CD4-positive, alpha-beta T cell treated with Interleukin-10 for 1 hour (primary cell): Measurements from ENCODE around the gene ADARB2.

Experiments used
- DNase-seq: peaks from one replicate; pipeline ENCODE4 v3.0.0-alpha.2; 2020

The ADARB2 gene

DNA sequence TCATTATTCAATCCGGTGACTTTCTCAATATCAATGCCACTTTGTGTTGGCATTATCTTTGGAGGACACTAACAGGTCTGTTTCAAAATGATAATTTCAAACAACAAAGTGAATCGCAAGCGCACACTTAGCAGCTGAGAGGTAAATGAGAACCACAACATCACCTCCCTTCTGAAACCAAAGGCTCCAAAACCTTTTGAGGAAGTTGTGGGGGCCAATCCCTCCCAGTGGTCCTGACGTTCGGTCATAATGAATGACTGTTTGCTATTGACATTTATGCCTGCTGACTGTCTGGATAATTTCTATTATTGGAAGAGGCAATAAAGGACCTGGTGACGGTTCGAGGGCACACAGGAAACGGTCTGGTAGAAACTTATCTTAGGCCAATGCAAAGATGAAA, 1.8 kb downstream of the ADARB2 start:
- no peak for DNase-seq

DNA sequence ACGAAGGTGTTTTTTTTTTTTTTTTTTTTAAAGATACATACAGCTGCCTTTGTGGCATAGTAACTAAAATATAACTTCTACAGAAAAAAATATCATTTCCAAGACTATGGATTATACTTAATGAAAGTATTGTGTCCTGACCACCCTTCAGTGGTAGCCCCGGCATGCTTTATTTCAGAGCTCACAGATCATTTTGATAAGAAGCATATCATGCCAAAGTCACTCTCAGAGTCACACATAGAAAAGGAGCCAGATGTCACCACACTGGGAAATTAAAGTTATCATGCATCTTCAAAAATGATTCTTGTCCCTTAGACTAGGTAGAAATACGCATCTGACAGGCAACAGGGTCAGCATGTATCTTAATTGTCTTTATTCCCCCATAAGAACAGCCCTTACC, 3.0 kb downstream of the ADARB2 start:
- DNase-seq: no peak

DNA sequence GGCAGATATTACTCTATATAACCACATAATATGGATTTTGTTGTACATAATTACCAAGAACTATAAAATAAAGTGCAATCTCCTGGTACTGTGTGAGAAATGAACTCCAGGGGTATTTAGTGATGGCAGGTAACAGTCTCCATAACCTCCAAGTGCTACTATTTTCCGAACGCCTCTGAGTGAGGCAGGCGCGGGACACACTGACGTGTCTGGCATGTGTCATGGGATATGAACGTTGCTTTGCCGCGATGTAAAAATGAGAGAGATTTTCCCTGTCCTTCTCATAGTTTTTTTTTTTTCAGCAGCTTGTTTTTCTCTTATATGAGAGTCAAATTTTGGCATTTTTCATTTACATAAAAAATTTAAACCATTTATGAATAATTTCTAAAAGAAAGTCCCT, 3.6 kb downstream of the ADARB2 start:
- DNase-seq: no peak

DNA sequence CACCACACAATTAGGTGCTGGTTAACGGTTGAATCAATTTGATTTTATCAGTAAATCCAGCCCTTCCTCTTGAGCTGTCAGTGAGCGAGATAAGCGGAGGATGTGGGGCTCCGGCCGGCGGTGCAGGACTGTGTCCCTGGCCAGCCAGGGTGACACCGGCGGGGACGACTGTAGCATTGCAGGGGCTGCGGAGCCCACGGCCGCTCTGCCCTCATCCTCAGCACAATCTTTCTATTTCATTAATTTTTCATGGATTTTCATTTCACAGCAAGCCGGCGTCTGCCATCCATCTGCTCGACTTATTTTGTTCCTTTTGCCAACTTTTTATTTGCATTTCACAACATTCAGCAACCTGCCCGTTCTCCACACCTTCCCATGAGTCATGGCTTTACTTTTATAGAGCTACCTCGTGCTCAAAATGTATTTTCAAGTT, 4.7 kb downstream of the ADARB2 start:
- no peak for DNase-seq

DNA sequence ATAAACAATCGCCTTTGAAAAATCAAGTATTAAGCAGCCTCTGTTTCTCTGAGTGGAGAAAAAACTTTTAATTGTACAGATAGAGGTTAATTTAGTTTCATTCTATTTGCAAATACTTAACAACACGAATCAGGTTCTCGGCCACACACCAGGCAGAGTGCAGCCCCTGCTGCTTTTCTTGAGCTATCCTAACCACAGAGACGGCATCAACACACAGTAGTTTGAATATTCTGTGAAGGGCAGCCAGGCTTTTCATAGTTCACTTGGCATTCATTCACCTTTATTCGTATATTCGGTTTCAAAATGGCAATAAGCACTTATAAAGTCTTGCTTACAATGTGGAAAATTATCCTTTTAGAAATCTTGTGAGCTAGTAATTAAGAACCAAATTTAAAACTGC, 5.7 kb downstream of the ADARB2 start:
- no peak for DNase-seq

DNA sequence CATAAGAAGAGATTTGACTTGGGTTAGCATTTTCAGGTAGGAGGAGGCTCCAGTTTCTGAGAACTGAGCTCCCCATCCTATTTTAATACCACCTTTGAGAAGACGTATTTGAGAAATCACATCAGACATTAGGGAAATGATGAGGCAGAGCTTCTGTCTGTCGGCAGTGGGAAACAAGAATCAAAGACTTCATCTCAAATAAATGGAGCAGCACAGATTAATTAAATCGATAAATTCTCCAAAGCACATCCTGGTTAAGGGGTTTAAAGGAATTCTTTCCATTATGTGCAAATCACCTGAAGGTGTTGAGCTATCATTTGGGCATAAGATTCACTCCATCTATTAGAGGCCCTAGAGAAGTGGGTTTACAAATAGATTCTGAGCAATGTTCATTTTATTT, 7.6 kb downstream of the ADARB2 start:
- DNase-seq: no peak

DNA sequence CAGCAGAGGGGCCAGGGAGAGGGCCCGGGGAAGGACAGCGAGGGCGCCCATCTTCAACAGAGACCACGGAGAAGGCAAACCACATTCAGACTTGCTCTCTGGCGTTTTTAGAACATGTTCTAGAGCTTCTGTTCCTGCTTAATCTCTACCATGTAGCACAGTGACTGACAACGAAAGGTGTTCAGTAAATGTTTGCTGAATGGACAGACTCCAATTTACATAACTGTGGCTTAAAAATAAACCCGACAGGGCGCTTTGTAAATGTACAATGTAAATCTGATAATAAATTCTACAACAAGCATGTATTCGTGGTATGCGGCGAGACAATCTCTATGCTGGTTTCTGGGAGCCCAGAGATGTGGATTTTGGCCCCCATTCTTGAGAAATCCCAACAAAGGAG, 10.5 kb downstream of the ADARB2 start:
- DNase-seq: no peak

DNA sequence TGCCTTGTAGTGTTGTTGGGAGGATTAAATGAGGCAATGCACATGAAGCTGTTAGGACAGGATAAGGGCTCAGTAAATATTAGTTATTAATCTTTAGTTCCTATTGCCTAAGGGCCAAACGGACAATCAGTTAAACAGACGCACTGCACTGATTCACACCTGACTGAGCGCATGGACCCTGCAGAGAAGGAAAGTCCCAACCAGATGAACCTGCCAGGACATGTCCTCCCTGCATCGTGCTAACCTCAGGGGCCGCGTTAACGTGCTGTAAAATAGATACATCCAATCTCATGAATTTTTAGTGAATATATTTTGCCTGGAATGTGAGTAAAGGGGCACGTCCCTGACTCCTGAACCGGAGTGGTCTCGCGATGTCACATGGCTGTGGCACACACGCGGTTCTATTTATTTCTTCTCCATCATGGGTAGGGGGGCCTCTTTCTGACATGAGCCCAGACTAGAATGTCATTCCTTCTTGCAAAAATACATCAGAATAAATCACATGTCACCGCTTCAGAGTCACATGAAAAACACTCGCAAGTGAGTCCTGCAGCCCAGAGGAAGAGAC, 12.3 kb downstream of the ADARB2 start:
- DNase-seq: no peak

DNA sequence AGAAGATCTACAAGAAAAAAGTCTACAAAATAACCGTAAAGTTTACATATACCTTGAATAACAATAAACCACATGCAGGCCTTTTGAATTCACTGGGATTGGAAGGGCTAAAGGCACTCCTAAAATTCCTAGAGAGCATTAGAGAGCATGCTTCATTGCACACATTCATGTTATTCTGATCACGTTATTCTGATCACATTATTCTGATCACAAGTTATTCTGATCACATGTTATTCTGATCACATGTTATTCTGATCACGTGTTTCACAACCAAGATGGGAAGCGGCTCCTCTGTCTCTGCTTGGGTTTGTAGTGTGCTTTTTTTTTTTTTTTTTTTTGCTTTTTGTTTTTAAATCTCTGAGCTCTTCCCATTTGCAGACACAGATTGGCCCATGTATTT, 20.5 kb downstream of the ADARB2 start:
- no peak for DNase-seq

DNA sequence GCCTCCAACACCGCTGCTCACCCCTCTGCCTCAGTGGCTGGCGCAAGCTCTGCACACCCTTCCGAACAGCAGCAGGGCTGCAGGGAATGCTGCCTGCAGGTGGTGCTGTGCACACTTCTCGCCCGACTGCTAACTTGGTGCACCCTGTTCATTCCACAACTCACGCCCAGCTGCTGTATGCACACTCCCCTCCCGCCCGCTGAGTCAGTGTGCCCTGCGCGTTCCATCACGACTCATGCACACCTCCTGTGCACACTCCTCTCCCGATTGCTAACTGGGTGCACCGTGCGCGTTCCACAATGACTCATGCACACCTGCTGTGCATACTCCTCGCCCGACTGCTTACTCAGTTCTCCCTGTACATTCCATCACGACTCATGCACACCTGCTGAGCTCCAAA, 21.5 kb downstream of the ADARB2 start:
- DNase-seq: no peak

DNA sequence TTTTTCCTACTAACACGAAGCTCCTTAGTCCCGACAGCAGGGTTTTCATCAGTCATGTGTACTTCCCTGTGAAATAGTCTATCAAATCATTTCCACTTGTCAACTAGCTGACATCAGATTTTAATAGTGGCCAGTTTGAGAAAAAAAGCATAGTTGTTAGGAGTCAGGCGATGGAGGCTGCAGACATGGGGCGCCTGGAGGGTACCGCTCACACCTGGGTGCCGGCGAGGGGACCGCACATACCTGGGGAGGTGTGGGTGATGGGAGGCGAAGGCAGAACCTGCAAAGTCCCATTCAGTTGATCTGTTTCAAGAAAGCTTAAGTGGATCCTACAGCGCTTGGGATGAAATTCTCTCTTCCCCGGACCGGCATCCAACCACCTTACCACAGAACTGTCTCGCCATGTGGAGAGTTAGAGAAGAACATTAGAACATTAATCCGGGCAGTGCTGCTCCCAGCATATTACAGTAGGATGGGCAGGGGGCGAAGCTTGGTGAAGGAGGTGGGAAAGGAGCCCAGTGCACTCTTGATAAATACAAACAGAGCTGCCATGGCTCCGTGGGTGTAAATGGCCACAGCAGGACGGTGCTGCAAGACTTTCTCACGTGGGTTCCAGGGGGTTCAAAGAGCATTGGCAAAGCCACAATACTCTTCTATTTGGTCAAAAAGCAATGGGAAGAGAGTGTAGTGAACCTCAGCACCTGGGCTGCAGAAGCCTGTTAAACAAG, 24.2 kb downstream of the ADARB2 start:
- DNase-seq: no peak

DNA sequence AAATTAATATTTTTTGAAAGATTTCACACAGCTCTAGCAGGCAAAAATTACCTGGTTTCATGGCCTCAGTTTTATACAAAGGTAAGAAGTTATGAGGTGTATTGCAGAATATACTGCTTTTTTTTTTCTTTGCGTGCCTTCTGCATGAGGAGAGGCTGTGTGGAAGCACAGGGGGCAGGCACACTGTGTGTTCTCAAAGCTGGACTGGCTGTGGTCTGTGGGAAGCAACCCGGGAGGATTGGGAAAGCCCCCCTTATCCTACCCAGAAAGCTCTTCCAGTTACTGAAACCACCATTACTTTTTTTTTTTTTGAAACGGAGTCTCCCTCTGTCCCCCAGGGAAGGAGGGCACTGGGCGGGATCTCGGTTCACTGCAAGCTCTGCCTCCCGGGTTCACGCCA, 25.0 kb downstream of the ADARB2 start:
- no peak for DNase-seq

DNA sequence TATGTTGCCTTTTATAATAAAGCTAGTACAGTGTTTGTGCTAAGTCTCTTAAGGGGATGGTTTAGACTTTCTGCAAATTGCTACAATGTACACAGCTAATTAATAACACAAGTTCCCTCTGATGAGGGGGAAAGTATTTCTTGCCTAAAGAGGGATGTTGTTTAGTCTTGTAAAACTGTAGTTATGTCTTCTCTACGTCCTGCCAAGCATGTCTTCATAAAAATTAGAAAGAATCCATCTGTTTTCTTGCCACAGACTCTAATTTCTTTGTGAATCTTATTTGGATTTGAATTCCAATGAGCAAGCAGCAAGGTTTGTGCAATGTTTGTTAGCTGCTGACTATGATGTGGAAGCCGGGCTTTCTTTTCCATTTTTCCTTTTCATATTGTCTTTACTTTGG, 28.2 kb downstream of the ADARB2 start:
- no peak for DNase-seq

DNA sequence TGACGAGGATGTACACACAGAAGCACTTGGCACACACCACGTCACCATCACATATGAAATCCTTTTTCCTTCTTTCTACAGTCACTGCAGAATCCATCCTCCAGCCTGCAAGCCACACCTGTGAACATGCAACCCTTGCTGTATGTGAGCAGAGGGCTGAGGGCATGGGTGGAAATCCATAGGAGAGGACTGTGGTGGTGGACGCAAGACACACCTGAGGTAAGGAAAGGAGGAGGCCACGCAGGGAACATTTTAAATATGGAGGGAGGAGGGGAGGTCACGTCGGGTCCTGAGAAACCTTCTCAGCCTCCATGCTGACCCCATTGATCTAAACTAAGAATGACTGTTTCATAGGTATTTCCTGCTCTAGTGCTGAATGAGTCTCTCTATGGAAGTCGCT, 28.6 kb downstream of the ADARB2 start:
- no peak for DNase-seq

DNA sequence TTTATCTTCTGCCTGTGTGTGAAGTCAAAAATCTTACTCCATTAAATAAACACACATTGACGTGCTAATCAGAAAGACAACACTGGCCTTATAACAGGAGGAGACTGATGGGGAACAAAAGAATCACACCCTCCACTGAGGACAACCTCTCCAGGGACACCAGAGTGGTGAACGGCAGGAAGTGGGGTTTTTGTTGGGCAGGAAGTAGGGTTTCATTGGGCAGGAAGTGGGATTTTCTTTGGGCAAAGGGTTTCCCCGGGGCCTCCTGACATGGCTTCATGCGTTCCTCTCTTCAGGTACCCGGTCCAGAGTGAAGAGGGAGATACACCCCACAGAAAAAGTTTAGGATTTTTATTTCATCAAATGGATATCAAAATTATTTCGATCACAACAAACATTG, 30.6 kb downstream of the ADARB2 start:
- DNase-seq: peak; percentile 1

DNA sequence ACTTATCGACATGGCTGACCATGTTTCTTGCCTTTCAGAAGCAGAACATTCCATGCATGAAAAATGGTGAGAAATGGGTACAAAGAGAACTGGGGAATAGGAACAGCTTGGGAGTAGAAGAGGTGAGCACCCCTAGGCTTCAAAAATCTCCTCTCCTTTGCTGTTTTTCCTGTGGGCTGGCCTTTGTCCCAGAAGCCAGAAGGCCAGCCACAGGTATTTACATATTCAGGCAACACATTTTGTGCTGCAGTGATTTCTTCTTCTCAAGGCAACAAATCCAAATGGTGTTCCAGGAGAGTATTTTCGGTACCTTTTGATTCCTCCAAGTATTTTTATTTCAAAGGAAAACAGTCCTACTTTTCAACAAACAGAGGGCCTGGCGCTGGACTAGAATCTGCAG, 31.1 kb downstream of the ADARB2 start:
- DNase-seq: no peak

DNA sequence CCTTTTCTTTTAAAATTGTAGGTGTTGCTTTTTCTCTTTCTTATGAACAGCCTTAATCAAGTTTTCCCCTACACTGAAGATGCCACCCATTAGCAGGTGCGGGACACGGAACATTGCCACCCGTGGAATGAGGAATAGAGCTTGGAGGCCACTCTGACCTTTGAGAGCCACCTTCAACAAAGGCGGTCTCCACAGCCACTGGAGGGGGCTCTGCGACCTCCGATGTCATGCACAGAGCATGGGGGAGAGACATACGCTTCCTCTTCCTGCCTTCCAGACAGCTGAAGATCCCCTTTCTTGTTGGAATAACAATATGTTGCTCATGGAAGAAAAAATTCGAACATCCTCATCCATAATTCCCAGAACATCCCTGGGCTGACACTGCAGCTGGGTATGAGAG, 39.1 kb downstream of the ADARB2 start:
- no peak for DNase-seq

DNA sequence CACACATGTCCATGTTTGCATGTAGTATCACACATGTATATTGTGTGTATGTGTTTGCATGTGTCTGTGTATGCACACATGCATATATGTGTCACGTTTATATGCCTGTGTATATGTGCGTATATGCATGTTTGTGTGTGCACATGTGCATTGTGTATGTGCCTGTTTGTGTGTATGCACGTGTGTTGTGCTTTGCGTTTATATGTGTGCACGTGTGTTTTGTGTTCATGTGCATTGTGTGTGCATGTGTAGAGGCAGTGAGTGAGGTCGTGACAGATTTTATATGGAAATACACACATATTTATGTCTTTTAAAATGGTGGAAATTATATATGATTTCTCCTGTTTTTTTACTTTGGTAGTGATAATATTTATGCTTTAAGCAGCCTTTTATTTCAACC, 41.2 kb downstream of the ADARB2 start:
- no peak for DNase-seq

DNA sequence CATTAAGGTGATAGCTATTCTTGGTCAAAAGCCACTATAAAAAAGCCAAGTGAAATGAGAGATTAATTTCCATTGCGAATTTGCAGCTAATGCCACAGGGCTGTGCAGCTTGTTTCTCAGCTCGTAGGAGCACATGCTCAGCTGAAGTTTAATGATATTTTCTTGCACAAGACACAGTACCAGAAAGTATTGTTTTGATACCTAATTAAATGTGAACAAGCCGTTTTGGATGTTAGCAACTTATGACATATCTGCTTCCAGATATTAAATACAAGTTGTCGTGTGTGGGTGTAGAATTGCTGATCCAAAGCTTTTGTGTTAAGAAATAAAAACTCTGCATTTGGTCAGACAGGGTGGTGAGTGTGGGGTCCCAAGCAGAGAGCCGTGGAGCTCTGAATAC, 47.2 kb downstream of the ADARB2 start:
- DNase-seq: no peak

DNA sequence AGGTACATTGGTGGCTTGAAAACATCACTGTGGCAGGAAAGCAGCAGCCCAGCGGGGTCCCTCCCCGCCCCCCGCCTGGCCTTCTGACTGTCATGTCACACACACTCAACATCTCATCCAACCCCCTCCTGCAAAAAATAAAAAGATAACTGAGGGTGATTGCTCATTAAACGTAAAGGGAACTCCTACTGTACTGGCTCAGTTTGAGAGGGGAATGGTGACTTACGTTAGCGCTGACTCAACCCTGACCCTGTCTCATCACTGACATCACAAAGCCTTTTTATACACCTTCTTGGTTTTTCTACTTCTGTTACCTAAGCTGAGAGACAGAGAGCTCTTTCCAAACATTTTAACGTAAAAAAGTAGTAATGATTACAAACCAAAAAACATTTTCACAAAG, 48.8 kb downstream of the ADARB2 start:
- DNase-seq: no peak

DNA sequence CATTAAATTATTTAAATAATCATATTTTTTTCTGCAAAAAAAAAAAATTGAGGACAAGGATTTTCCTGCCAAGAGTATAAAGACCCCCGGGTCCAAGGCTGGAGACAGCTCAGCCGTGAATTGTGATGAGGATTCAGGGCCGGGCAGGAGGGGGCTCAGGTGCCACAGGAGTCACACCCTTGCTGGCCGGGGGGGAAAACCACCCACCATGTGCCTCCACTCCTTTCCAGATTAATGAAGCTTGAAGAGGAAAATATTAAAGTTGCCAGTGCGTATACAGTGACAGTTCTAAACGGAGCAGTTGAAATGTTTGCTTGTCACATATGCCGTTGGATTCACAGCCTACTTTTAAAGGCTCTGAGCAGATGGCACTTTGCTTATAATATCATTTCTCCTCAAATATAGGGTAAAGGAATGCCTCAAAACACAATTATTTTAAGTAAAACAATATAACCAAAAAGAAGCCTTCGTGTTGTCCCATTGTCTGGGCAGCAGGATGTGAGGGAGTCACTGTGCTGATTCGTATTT, 49.6 kb downstream of the ADARB2 start:
- no peak for DNase-seq

DNA sequence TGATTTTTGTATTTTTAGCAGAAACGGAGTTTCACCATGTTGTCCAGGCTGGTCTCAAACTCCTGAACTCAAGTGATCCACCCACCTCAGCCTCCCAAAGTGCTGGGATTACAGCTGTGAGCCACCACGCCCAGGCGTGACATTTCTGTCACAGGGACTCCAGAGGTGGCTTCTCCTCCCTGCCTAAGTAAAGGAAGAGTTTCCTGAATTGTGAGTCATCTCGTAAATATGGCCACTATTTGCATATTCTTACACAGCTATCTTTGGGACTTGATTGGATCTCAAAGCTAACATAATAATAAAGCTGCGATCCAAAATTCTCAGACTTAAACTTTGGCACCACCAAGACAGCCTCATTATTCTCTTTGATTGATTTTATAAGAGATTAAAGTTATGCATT, 50.1 kb downstream of the ADARB2 start:
- DNase-seq: no peak

DNA sequence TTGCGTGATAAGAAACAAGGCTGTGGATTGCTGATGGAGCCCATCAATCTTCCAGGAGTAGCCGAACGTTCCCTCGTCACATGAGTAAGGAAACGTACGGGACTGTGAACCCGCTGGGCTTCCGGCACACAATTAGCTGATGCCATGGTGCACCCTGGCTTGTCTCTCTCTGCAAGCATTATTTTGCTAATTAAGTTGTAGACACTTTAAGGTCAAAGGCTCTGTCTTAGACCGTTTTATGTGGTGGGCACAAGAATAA, 50.9 kb downstream of the ADARB2 start:
- no peak for DNase-seq

DNA sequence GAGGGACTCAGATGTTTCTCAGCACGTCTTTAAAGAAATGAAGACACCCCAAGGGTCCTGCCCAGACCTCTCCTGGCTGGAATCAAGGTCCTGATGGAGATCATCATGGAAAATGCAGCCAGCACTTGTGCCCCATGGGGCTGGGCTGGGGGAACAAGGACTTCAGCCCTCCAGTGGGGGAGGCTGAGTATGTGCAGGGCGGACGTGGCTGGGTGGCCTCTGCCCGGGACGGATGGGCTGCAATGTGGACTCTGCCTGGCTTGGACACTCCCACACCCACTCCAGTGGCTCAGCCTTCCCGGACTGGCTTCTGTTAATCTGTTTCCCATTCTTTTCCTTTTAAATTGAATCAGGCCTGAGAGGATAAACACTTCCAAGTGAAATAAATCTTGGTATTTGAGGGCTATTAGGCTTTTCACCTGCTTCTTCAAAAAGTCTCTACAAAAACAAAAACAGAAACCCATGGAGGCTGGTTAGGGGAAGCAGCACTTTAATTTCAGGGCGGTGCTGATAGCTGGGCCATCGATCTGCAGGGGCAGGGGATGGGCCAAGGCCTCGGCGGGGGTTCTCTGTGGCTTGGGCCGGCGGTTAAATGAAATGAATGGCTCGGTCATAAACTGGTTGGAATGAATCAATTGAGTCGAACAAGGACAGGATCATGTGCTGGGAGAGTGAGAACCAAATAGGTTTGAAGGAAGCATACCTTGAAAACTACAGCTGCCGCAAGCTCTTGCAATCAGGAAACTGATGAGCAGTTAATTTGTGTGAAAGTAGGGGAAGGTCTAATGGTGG, 51.4 kb downstream of the ADARB2 start:
- DNase-seq: no peak

DNA sequence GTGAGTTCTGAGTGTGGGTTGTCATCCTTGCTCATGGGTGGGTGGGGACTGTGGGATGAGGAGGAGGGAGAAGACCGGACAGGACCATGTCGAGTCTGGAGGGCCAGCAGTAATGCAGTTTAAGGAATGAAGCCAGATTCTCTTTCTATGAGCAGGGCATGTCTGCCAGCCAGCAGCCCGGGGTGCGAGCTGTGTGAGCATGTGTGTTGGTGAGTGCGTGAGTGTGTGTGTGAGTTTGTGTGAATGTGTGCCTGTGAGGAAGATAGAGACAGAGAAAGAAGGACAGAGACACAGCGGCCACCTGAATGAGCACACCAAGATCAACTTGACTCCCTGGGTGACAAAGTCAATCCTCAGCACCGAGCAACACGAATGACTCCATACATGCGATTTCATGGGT, 52.3 kb downstream of the ADARB2 start:
- DNase-seq: no peak
